Suprapubic skin (tissue), 3 donors: ENCODE measurements around the gene NDUFA3.

Experiments
- CTCF ChIP-seq, 2 donors: fragments of 200-600 bp in 1 of 2; fragments of 450-650 bp in 1 of 2; sonication (generic) in 1 of 2; IDR thresholded peaks; one replicate each; pipeline ENCODE4 v1.5.1; 2016 to 2019; ENCODE audit warnings: antibody characterized with exemption in 2 of 2, mild to moderate bottlenecking in 1 of 2, moderate library complexity in 1 of 2
- EP300 ChIP-seq: sonication (generic); formaldehyde crosslinking; IDR thresholded peaks from one replicate; pipeline ENCODE4 v1.6.1; 2017; ENCODE audit warnings: antibody characterized with exemption
- POLR2A ChIP-seq, 2 donors: fragments of 450-650 bp; IDR thresholded peaks; one replicate each; pipeline ENCODE4 v1.6.1; 2017; ENCODE audit warnings: antibody characterized with exemption in 2 of 2, mild to moderate bottlenecking in 2 of 2, moderate library complexity in 2 of 2

GRCh38 chr19:54115109-54116063 is 12.7 kb downstream of the NDUFA3 start, which contains the start of the genes PRPF31 and TFPT:
- TF ChIP-seq CTCF (IDR thresholded peaks at IDR 0.05) = no peak
- TF ChIP-seq POLR2A (IDR thresholded peaks at IDR 0.05) = peak in 1 of 2 donors; percentile 53
- no peak for TF ChIP-seq EP300
